ENCODE measurements around the gene ARID3A.

GRCh38 chr19:899336-900042, 26.3 kb upstream of the ARID3A start:
- TF ChIP-seq EZH2 (IDR thresholded peaks at IDR 0.05; ENCODE audit: insufficient read depth, poor library complexity, severe bottlenecking) (no peak), EZH2phosphoT487 (IDR thresholded peaks at IDR 0.05; ENCODE audit: insufficient read depth, low read depth) (no peak)
